Fibroblast of skin of abdomen (primary cell): Measurements from ENCODE around the gene UBE2G1.
"Not testable (repeated sequence)": the region's sequence is repeated elsewhere in the genome, so short reads cannot be mapped to it uniquely, and the experiment has no call there.

Experiments
- DNase-seq: peaks from one replicate; pipeline ENCODE4 v3.0.0-alpha.2; 2013

The UBE2G1 gene

DNA sequence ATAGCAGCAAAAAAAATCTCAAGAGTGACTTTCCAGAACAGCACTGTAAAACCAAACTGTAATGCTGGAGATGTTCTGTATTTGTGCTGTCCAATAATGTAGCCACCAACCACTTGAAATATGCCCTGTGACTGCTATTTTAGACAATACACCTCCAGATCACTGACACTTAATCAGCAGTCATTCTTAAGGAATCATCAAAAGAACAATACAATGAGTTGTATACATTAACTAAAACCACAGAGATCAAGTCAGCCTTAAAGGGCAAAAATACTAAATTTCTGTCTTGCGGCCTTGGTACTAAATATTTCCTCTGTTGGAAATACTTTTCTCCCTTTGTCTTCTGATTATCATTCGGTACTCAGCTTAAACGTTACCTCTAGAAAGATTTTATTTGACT, 69.1 kb downstream of the UBE2G1 start:
- DNase-seq: peak; percentile 10

DNA sequence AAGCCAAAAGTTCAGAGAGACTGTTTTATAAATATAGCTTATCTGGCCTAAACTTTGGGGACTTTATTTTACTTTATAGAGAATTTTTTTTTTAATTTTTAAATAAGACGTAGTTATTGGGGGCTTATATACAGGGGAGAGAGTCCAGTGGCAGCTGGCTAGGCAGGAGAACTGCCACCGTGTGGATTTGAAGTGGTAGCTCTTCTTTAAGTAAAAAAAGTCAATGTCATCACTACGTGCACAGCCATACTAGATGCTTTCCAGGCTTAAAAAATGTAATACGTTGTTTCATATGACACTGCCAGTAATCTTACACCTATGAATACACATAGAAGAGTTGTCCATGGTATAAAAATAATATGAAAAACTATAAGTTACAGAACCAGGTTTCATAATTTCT, 70.8 kb downstream of the UBE2G1 start:
- no peak for DNase-seq

DNA sequence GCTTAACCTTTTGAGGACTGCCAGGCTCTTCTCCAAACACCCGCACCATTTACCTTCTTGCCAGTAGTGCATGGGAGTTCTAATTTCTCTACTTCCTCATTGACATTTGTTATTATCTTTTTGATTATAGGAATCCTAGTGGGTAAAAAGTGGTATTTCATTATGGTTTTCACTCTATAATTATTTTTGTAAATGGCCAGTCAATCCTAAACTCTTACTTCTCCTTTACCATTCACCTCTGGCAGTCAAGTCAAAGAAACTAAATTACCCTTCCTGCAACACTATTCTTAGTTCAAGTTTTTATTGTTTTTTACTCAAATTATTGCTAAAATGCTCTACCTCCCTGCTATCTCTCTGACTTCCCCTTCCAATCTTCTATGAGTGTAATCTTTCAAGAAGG, 72.9 kb downstream of the UBE2G1 start:
- DNase-seq: no peak

DNA sequence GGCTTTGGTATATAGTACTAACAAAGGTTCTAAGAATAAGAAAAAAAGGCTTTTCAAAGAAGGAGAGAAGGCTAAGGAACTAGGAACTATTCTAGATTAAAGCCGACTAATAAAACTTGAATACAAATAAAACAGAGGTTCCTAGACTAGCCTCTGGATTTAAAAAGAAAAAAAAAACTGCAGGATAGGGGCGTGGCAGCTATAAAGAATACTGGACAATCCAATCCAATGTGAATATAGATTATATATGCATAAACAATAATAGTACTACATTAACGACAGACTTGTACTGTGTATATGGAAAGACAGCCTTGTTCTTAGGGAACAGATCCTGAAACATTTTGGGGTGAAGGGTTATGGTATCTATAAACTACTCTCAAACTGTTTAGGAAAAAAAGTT, 78.8 kb downstream of the UBE2G1 start:
- no peak for DNase-seq

DNA sequence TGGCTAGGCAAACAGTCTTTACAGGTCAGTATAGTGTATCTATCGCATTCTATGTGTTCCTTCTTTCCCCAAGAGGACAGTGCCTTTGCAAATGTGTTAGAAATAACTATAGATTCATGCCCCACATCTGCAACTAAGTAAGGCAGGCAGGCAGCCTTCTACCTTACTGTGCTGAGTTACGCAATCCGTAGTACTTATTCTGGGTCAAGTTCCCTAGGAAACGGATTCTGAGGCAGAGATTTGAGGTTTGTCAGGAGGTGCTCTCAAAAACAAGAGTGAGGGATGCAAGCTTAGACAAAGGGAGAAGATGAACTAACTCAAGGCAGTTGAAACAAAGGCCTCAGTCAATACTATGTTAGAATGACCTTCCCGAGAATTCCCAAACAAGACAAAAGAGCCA, 90.0 kb downstream of the UBE2G1 start:
- peak; percentile 14 for DNase-seq

DNA sequence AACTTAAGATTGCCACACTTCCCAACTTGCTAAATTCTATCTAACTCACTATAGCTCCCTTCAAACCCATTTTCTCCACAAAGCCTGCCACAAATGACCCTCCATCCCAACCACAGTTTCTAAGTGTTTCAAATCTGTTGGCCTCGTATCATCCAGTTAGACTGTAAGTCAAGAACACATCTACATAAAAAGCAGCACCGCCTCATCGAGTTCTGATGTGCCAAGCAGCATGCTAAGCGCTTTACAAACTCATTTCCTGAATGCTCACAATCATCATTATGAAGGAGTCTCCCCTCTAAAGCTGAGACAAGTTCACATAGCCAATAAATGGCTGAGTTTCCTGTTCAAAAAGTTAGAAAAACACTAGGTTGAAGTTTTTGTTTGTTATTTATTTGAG, 93.5 kb downstream of the UBE2G1 start:
- DNase-seq: no peak

DNA sequence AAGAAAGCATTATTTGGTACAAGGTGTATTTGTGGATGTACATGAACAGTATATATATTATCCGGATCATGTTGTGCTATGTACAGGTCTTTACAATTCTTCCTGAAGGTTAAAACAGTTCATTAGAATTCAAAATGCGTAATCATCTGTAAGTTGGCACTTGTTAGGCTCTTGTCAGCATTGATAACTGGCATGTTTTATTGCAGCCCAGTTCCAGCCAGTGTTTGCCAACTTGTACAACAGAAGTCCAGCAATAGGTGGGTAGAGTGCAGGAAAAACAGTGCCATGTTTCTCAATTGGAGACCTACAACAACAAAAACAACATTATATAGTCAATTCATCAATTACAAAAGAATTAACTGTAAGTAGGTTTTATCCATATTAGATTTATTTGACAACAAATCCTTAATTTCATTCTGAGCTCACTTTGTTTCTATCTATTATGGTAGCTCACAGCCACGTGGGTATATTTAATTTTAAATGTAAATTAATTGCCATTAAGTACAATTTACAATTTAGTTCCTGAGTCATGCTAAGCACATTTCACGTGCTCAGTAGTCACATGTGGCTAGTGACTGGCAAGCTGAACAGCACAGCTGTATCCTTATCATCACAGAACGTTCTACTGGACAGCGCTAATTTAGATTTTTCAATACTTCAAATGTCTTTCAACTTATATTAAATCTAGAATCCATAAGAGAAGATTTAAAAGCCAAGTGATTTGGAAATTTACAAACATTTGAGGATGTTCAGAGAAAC, 94.1 kb downstream of the UBE2G1 start:
- DNase-seq: no peak

DNA sequence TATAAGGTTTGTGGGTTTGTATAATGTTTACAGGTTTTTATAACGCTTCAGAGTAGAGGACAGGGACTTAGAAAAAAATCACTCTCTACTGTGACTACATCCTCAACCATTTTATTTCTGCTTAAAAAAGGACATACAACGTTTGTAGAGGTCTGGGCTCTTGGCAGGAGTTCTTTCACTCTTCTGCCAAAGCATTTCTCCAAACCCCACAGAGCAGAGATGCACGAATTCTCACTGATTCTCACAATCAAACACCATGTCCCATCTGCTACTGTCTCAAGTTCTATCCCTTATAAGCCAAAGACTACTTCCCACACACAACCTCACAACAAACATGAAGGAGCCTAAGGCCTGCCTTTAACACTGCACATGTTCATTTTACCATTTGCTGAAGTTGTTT, 95.7 kb downstream of the UBE2G1 start:
- DNase-seq: no peak

DNA sequence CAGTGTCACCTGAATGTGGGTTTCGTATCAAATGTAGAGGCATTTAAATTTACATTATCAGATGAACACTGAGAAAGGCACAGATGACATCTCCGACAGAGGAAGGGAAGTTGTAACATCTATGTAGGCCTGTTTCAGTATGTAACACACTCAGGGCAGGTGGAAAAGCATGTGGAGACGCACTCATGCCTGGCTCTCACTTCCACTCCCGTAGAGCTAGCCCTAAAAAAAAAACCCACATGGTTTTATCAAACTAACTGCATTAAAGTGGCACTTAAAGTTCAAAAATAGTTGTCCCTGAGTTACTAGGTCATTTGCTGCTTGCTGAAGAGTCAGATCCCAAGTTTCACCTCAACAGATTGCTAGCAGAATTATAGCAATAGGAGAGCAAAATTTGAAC, 96.6 kb downstream of the UBE2G1 start:
- no peak for DNase-seq

DNA sequence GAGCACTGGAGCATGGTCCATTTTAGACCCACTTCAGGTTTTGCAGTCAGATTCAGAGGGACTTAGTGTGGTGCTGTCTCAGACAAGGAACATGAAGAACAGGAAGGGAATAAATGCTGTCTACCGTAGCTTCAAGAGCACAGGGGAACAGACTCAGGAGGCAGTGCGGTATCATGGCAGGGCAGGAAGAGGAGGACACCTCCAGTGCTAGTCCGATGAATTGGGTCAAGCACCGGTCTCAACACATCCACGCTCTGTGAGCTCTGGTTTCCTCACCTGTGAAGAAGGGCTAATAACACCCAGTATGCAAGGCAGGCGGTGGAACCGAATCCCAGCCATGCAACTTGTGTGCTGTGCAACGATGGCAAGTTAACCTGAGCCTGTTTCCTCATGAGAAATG, 99.1 kb downstream of the UBE2G1 start:
- no peak for DNase-seq

DNA sequence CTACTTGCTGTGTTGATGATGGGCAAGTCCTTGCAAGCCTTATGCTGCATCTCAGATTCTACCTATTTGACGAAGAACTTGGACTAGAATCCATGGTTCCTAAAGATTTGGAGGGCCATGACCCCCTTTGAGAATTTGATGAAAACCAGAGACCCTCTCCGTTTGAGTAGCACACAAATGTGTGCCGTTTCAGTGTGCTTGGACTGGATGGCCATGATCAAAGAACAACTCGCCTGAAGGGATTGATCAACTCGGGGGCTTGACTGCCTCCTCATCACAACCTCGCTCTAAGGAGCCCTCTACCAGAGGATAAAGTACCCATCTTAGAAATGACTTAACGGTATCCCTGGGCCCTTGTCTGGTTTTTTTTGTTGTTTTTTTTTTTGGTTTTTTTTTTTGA, 99.9 kb downstream of the UBE2G1 start:
- DNase-seq: no peak

DNA sequence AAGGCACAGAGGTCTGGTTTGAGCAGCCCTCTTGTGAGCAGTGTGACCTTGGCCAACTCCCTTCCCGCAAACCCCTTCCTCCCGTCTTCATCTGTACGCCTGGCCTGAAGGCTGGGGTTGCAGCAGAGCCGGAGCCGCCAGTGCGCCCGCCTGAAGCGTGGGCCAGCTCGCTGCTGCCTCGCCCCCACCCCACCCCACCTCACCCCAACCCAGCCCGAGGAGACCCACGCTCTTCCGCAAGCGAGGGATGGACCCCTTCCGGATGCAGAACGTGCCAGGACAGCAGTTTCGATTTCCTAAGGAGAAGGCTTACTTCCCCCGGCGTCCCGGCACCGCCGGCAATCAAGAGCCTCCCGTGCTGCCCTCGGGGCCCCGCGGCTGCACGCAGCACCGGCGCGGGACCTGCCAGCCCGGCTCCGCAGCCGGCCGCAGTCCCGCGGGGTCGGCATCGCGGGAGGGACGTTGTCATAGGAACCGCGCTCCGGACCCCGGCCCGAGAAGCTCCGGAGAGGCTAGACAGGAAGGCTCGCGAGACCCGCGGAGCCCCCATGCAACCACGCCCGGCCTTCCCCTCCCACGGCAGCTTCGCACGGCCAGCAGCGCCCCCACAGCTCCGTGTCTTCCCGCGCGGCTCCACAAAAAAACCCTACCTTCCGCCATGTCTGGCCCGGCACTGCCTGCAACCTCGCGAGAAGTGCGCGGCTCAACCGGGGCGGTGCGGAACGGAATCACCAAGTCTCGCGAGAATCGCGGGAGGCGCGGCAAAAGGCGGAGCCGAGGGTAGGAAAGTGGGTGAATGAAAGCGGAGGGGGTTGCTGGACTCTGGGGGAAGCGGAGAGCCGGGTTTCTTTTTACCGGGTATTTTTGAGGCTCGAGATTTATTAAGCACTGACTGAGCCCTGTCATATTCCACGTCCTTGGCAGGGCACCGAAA, 102.9 kb downstream of the UBE2G1 start, which contains the start of gene ANKFY1:
Gene ANKFY1 (minus strand): TSS at position 698 of the 934 bp plus-strand sequence. CDS start 38 bp downstream, at position 660.
- DNase-seq: peak; percentile 95

DNA sequence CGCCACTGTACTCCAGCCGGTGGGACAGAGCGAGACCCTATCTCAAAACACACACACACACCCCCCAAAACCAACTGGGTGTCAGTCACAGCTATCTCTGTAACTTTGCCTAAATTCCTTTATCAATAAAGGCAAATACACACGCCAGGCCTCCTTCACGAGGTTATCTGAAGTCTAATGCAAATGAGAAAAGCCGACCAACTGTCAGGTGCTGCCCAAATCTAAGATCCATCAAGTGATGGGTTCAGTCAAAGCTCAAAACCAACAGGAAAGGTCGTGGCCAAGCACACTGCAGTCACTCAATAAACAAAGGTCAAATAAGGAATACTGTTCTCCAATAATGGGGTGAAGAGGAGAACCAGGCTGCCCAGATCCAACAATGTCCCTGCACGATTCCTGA, 103.8 kb downstream of the UBE2G1 start:
- DNase-seq: no peak

DNA sequence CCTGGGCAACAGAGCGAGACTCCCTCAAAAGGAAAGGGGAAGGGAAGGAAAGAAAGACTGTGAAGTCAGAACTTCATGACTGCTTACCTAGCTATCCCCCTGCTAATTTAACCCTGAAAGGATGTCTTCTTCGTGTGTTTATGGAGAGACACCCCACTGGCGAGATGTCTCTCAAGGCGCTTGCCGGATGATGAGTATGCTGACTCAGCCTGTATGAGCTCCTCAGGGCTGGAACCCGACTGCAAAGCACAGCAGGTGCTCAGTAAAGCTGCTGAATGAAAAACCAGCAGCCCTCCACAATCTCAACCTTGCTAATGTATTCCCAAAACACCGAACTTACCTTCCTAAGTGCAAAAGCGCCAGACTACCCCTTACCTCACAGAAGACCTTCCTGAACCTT, 105.0 kb downstream of the UBE2G1 start:
- no peak for DNase-seq

DNA sequence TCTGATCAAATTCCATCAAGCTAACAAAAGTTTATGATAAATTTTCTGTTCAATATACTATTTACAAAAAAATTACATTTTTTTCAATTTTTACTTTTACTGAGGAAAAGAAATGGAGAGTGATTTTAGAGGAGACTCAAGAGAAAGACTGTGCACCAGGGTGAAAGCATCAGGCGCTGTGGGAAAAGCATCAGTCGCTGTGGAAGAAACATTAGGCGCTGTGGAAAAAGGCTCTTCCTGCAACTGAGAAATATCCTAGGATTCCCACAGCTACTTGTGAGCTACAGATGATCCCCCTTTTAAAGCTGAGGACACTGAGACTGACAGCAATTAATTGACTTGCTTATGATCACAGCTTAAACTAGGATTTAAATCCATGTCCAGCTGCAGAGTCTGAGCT, 107.6 kb downstream of the UBE2G1 start:
- DNase-seq: no peak

DNA sequence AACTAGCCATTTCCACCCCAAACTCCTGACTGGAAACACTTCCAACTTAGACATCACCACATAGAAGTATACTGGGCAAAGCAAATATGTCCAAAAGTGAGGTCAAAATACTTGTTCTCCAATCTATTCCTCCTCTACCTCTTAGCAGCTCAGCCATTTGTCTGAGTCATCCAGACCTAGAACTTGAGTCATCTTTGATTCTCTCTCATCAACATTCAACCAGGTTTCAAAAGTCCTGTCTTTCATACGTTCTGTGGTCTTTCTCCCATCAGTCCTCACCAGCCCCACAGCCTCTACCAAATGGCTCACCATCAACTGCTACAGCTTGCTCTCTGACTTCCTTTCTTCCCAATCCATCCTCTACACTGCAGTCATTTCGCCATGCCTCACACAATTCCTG, 109.5 kb downstream of the UBE2G1 start:
- DNase-seq: no peak

DNA sequence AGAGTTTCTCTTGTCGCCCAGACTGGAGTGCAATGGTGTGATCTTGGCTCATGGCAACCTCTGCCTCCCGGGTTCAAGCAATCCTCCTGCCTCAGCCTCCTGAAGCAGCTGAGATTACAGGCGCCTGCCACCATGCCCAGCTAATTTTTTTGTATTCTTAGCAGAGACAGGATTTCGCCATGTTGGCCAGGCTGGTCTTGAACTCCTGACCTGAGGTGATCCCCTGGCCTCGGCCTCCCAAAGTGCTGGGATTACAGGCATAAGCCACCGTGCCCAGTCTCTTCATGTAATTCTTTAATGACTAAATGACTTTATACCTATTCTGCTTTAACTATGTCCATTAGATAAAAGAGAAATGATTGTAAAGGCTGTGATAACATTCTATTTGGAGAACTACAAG, 111.2 kb downstream of the UBE2G1 start:
- DNase-seq: not testable (repeated sequence)

DNA sequence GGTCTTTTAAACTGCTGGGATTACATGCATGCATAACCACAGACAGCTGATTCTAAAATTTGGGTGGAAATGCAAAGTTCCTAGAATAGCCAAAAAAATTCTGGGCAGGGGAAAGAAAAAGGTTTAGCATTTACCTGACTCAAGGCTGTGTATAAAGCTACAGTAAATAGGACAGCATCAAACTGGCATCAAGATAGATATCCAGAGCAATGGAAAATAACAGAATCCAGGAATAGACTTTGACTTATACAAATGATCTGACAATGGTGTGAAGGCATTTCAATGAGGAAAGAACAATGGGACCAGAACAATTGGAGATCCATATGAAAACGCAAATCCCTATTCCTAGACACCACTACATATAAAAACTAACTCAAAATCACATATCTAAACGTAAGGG, 115.6 kb downstream of the UBE2G1 start:
- DNase-seq: no peak

DNA sequence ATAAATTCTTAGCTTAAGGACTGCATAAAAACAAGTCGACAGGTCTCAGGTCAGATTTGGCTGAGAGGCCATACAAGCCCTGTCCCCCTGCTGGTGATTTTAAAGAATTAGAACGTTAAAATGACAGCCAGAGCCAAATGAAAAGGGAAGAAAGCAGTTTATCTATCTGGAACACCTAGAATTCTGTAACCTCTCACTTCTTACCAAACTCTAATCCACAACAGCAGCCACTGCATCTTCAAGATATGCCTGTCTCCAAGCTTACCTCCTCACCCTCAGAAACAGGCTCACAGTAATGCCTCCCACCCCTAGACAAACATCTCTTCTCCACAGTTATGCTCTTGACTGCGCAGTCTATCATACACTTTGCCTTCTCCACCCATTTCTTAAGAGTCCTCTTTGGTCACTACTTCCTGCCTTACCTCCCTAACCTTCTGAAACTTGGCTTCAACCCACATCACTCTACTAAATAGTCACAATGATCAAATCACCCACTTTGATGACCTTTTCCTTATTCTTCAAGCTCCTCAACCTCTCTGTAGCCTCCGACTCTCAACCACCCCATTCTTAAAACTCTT, 116.9 kb downstream of the UBE2G1 start:
- DNase-seq: peak; percentile 37

DNA sequence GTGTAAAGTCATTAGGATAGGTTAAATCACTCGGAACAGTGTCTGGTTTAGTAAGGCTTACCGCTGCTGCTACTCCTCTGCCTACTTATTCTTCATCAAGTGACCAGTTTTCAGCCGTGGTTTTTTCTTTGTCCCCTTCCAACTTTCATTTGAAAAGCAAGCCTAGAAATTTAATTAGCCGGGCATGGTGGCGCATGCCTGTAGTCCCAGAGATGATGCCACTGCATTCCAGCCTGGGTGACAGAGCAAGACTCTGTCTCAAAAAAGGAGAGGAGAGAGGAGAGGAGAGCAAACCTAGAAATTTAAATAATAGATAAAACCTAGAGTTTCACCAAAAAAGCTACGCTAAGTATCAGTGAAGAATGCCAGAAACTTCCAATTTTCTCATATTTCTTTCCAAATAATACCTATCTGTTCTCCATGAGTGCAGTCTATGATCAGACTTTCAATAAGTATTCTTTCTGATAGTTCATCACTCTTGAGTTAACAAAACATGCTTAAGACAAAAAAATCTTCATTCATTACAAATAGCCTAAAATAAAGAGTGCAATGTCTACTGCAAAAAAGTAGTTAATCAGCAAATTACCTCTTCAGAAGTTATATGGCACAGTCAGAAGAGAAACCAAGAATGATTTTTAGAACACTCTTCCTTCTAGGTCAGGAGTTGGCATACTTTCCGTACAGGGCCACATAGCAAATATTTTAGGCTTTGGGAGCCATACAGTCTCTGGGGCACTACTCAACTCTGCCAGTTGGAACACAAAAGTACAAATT, 117.8 kb downstream of the UBE2G1 start:
- DNase-seq: no peak

DNA sequence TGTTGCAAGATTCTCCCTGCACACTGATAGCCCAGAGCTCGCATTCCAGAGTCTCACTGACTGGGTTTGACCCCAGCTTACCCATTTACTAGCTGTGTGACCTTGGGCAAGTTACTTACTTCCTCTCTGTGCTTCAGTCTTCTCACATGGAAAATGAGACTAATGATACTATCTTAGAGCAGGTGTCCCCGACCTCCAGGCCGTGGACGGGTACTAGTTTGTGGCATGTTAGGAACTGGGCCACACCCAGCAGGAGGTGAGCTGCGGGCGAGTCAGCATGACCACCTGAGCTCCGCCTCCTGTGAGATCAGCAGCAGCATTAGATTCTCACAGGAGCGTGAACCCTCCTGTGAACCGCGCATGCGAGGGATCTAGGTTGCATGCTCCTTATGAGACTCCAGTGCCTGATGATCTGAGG, 118.5 kb downstream of the UBE2G1 start:
- no peak for DNase-seq

DNA sequence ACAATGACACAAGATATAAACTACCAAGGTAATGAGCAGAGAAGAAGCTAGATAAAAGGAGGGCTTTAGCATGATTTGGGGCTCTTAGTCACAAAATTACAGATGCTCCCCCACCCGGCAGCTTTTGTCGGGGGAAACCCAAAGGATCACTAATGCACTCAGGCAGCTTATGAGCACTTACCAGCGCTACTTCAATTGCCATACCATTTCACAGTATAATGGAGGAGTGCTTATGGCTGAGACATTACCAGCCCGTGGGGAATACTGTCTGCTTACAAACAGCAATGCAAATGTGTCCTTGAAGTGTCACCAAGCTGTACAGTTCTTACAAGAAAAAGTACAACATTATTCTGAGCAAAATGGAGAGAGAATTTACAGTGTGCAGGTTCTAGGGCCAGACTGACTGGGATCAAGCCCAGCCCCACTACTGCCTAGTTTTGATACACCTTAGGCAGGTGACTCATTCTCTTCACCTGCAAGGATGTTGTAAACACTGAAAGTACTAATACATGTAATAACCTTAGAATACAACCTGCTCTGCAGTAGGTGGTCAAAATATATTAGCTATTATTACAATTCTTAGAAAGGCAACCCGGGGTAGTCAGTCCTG, 119.0 kb downstream of the UBE2G1 start:
- DNase-seq: no peak
